Stimulated activated memory B cell treated with anti-CD40 and anti-IgM and Interleukin-4, amounts not matched to agents 10 μg/mL and 1 μg/mL and 100 μg/mL, for 72 hours (primary cell): ENCODE data around the gene ASCL4.

Experiments
- ATAC-seq: fragments of 150-1000 bp; cut with Tn5 transposase; 2 replicates; pipeline ENCODE4 v1.10.0; 2021
- H3K27ac Mint-ChIP-seq: one replicate; pipeline ENCODE4 v1.8.0; 2022; ENCODE audit warnings: mild to moderate bottlenecking, mixed read lengths
- H3K27me3 Mint-ChIP-seq: one replicate; pipeline ENCODE4 v1.8.0; 2022; ENCODE audit warnings: mixed read lengths
- H3K36me3 Mint-ChIP-seq: one replicate; pipeline ENCODE4 v1.8.0; 2022; ENCODE audit warnings: mixed read lengths
- H3K4me1 Mint-ChIP-seq: one replicate; pipeline ENCODE4 v1.8.0; 2022; ENCODE audit warnings: mixed read lengths
- H3K4me3 Mint-ChIP-seq: one replicate; pipeline ENCODE4 v1.8.0; 2022; ENCODE audit warnings: mild to moderate bottlenecking, moderate library complexity, mixed read lengths
- H3K9me3 Mint-ChIP-seq: one replicate; pipeline ENCODE4 v1.8.0; 2022; ENCODE audit warnings: mixed read lengths

ASCL4 gene

DNA sequence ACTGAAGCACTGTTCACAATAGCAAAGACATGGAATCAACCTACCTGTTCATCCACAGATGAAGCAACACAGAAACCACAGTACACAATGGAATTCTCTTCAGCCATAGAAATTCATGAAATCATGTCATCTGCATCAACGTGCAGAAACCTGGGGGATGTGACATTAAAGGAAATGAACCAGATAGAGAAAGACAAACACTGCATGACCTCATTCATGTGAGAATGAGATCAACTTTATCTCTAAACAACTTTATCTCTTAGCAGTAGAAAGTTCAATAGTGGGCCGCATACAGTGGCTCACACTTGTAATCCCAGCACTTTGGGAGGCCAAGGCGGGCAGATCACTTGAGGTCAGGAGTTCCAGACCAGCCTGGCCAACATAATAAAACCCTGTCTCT is 19.9 kb downstream of the ASCL4 start:
- peaks cover 10% of the 10 kb centered on the region for H3K36me3 Mint-ChIP-seq
- H3K27ac Mint-ChIP-seq, result no peak overlapping the region
- no peaks in the 10 kb centered on the region for H3K4me1 Mint-ChIP-seq
- H3K4me3 Mint-ChIP-seq, result no peak overlapping the region
- H3K27me3 Mint-ChIP-seq, result peaks cover 18% of the 10 kb centered on the region
- peaks cover 2% of the 10 kb centered on the region for H3K9me3 Mint-ChIP-seq
- no peak for ATAC-seq

- no peak overlapping the region for H3K4me3 Mint-ChIP-seq
- no peaks in the 10 kb centered on the region for H3K36me3 Mint-ChIP-seq
- ATAC-seq, result no peak
- no peaks in the 10 kb centered on the region for H3K9me3 Mint-ChIP-seq
- H3K27ac Mint-ChIP-seq, result no peak overlapping the region
- peaks cover 10% of the 10 kb centered on the region for H3K4me1 Mint-ChIP-seq
- peaks cover 2% of the 10 kb centered on the region for H3K27me3 Mint-ChIP-seq
Observed at GRCh38 chr12:107798580-107798979, 24.1 kb downstream of the ASCL4 start.

DNA sequence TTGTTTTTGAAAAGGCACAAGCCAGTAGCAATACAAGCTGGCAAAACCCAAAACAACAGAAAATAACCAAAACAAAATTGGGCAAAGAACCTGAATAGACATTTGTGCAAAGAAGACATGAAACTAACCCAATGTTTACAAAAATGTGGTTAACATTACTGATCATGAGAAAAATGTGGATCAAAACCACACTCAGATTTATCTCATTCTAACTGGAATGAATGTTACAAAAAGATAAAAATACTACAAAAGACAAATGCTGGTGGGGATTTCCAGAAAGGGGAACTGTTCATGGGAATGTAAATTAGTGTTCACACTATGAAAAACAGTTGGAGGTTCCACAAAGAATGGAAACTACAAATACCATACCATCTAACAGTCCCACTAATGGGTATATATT is 26.6 kb downstream of the ASCL4 start:
- no peak overlapping the region for H3K27ac Mint-ChIP-seq
- no peaks in the 10 kb centered on the region for H3K36me3 Mint-ChIP-seq
- ATAC-seq, result no peak
- H3K4me3 Mint-ChIP-seq, result no peak overlapping the region
- peaks cover 10% of the 10 kb centered on the region for H3K4me1 Mint-ChIP-seq
- no peaks in the 10 kb centered on the region for H3K9me3 Mint-ChIP-seq
- H3K27me3 Mint-ChIP-seq, result no peaks in the 10 kb centered on the region

GRCh38 chr12:107803092-107803491 is 28.6 kb downstream of the ASCL4 start:
- peaks cover 10% of the 10 kb centered on the region for H3K4me1 Mint-ChIP-seq
- no peak for ATAC-seq
- no peaks in the 10 kb centered on the region for H3K9me3 Mint-ChIP-seq
- no peaks in the 10 kb centered on the region for H3K27me3 Mint-ChIP-seq
- no peak overlapping the region for H3K27ac Mint-ChIP-seq
- no peak overlapping the region for H3K4me3 Mint-ChIP-seq
- no peaks in the 10 kb centered on the region for H3K36me3 Mint-ChIP-seq

DNA sequence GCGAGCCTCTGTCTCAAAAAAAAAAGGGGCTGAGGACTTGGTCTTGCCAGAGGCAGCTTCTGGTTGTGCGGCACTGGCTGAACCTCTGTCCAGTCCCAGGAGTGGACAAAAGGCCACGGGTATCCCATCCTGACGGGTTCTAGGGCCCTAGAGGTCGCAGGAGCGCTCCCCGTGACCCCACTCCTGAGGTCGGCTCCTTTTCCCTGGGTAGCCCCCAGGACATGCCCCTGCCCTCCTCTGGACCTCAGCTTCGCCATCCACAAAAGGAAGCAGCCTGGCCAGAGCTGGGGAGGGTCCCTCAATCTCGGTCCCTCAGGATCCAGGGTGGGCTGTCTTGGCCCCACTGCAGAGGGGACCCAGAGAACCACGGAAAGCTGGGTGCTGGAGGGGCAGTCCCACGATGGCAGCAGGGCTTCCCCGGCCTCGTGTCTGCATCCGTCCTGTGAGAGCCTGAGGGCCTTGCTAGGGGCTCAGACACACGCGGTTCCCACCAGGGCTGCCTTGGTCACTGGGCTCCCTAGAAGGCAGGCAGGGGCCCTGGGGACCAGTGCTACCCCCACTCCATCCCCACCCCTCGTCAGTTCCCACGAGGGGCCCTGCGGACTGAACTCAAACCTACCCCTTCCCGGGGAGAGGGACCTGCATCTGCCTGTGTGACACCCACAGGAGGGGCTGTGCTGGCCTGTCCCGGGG is 31.1 kb downstream of the ASCL4 start:
- H3K4me1 Mint-ChIP-seq, result peaks cover 7% of the 10 kb centered on the region
- H3K9me3 Mint-ChIP-seq, result no peaks in the 10 kb centered on the region
- ATAC-seq, result peak; percentile 42
- no peaks in the 10 kb centered on the region for H3K36me3 Mint-ChIP-seq
- no peak overlapping the region for H3K27ac Mint-ChIP-seq
- H3K4me3 Mint-ChIP-seq, result no peak overlapping the region
- no peaks in the 10 kb centered on the region for H3K27me3 Mint-ChIP-seq

- Mint-ChIP-seq H3K9me3 (no peaks in the 10 kb centered on the region), H3K27me3 (no peaks in the 10 kb centered on the region), H3K27ac (no peak overlapping the region), H3K4me3 (no peak overlapping the region), H3K36me3 (no peaks in the 10 kb centered on the region), H3K4me1 (no peaks in the 10 kb centered on the region)
- peak; percentile 39 for ATAC-seq
Observed at GRCh38 chr12:107807471-107808150, 33.1 kb downstream of the ASCL4 start.

- ATAC-seq, result no peak
- peaks cover 11% of the 10 kb centered on the region for H3K27me3 Mint-ChIP-seq
- H3K4me3 Mint-ChIP-seq, result no peak overlapping the region
- H3K27ac Mint-ChIP-seq, result no peak overlapping the region
- peaks cover 11% of the 10 kb centered on the region for H3K36me3 Mint-ChIP-seq
- H3K4me1 Mint-ChIP-seq, result peaks cover 2% of the 10 kb centered on the region
- H3K9me3 Mint-ChIP-seq, result peaks cover 23% of the 10 kb centered on the region
Observed at GRCh38 chr12:107817250-107817649, 42.7 kb downstream of the ASCL4 start.

- ATAC-seq, result no peak
- Mint-ChIP-seq H3K27ac (no peak overlapping the region), H3K27me3 (peaks cover 27% of the 10 kb centered on the region), H3K9me3 (peaks cover 23% of the 10 kb centered on the region), H3K4me1 (peaks cover 5% of the 10 kb centered on the region), H3K4me3 (no peak overlapping the region), H3K36me3 (peaks cover 11% of the 10 kb centered on the region)
Observed at GRCh38 chr12:107818984-107819383, 44.5 kb downstream of the ASCL4 start.

DNA sequence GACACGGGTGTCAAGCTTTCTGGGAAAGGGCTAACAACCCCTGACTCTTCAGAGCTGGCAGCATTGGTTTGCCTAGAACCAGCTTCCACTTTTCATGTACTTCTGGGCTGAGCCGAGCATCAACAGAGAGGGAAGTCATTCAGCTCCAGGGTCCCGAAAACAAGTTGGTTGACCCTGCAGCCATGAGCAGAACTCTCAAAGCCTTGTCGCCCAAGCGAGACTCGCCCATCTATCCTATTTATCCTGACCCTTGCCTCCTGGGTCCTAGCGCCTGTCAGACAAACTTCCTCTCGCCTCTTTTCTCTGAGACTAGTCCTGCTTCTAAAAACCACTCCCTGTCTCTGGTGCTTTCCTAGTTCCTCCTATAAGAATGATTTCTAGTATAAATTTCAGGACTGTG is 47.9 kb downstream of the ASCL4 start:
- Mint-ChIP-seq H3K36me3 (peaks cover 20% of the 10 kb centered on the region), H3K4me1 (peaks cover 5% of the 10 kb centered on the region), H3K4me3 (peak overlapping the region; percentile 27), H3K9me3 (peaks cover 28% of the 10 kb centered on the region), H3K27ac (no peak overlapping the region), H3K27me3 (peaks cover 20% of the 10 kb centered on the region)
- ATAC-seq, result no peak
